Globus pallidus (tissue), 1 donor: ENCODE measurements around the gene CCDC198.

Experiments used
- DNase-seq: peaks from one replicate; pipeline ENCODE4 v3.0.0-alpha.2; 2015; ENCODE audit warnings: low spot score

Gene CCDC198

GRCh38 chr14:57464008-57464730 is 29.5 kb downstream of the CCDC198 start:
- no peak for DNase-seq

GRCh38 chr14:57462551-57462950 is 31.1 kb downstream of the CCDC198 start:
- DNase-seq: no peak

- DNase-seq: no peak
These were observed 31.8 kb downstream of the CCDC198 start for GRCh38 chr14:57461777-57462320.

GRCh38 chr14:57435923-57436322 is 57.7 kb downstream of the CCDC198 start:
- no peak for DNase-seq

- no peak for DNase-seq
These were observed 72.7 kb downstream of the CCDC198 start for GRCh38 chr14:57420986-57421385.

GRCh38 chr14:57420033-57420432 is 73.6 kb downstream of the CCDC198 start:
- no peak for DNase-seq
